Body of pancreas (tissue), 4 donors: ENCODE results near the gene ATXN1.

Source experiments
- CTCF ChIP-seq, 7 experiments: fragments of 450-650 bp in 4 of 7; fragments of 200-600 bp in 3 of 7; sonication (generic) in 3 of 7; IDR thresholded peaks; one replicate each; pipeline ENCODE4 v1.5.1; 2016 to 2019; ENCODE audit warnings: antibody characterized with exemption in 7 of 7
- POLR2A ChIP-seq, 3 donors: fragments of 450-650 bp; IDR thresholded peaks; one replicate each; pipeline ENCODE4 v1.6.1; 2016; ENCODE audit warnings: antibody characterized with exemption in 3 of 3, mild to moderate bottlenecking in 2 of 3

GRCh38 chr6:16633465-16633864, 127.8 kb downstream of the ATXN1 start:
- TF ChIP-seq CTCF (IDR thresholded peaks at IDR 0.05) (no peak), POLR2A (IDR thresholded peaks at IDR 0.05) (no peak)
